A673 (cell line): ENCODE measurements around the gene LYPD3. TPM values are rescaled to one million over a fixed set of nuclear protein-coding genes. Genes with fewer than 3 reads are reported as not detected.
"Not testable (repeated sequence)": the region's sequence is repeated elsewhere in the genome, so short reads cannot be mapped to it uniquely, and the experiment has no call there.

Source experiments
- Bru-seq: library from RNA; stranded (reverse); fragments of 400-500 nt; gene quantifications from one replicate; lab custom pipeline; 2021; lab: Mats Ljungman, UMichigan
- BruChase-seq, 2 experiments: library from RNA; stranded (reverse); fragments of 400-500 nt; gene quantifications; one replicate each; lab custom pipeline; 2021; lab: Mats Ljungman, UMichigan
- BruUV-seq: library from RNA; stranded (reverse); fragments of 400-500 nt; replicated peaks from 2 replicates; lab custom pipeline; 2021; lab: Mats Ljungman, UMichigan
- CTCF ChIA-PET: fragments of 300-600 bp; sonication (Branson Sonifier 250); formaldehyde crosslinking; loops from one replicate; lab custom pipeline; 2022; ENCODE audit warnings: antibody characterized with exemption; lab: Charles Lee
- POLR2A ChIA-PET: fragments of 300-600 bp; sonication (Branson Sonifier 250); formaldehyde crosslinking; loops from one replicate; lab custom pipeline; 2022; ENCODE audit warnings: antibody characterized with exemption; ENCODE audit not compliant: low non-redundant PET; lab: Charles Lee
- DNase-seq: peaks from one replicate; pipeline ENCODE4 v3.0.0-alpha.2; 2015; ENCODE audit warnings: low spot score
- H3K27ac ChIP-seq: fragments of 200-600 bp; sonication (generic); 2 replicates; pipeline ENCODE4 v1.5.1; 2016; ENCODE audit warnings: mixed run types, low read depth, mild to moderate bottlenecking, mixed read lengths, antibody characterized with exemption, low read length; ENCODE audit not compliant: poor library complexity, severe bottlenecking
- H3K27me3 ChIP-seq: fragments of 200-600 bp; sonication (generic); replicated peaks from 2 replicates; pipeline ENCODE4 v1.6.1; 2017; ENCODE audit warnings: mixed run types, low read depth, mild to moderate bottlenecking, mixed read lengths, antibody characterized with exemption, low read length; ENCODE audit not compliant: insufficient read depth, poor library complexity
- H3K36me3 ChIP-seq: fragments of 200-600 bp; sonication (generic); 2 replicates; pipeline ENCODE4 v1.6.1; 2016; ENCODE audit warnings: mixed run types, mild to moderate bottlenecking, mixed read lengths, antibody characterized with exemption, low read length; ENCODE audit not compliant: insufficient read depth, poor library complexity, severe bottlenecking
- H3K4me1 ChIP-seq: fragments of 200-600 bp; sonication (generic); 2 replicates; pipeline ENCODE4 v1.6.1; 2017; ENCODE audit warnings: mixed run types, mild to moderate bottlenecking, mixed read lengths, antibody characterized with exemption, low read length; ENCODE audit not compliant: insufficient read depth, poor library complexity, severe bottlenecking
- H3K4me3 ChIP-seq: fragments of 200-600 bp; sonication (generic); 2 replicates; pipeline ENCODE4 v1.5.1; 2016; ENCODE audit warnings: low read depth, mixed run types, mild to moderate bottlenecking, mixed read lengths, low read length; ENCODE audit not compliant: poor library complexity, severe bottlenecking
- H3K9me3 ChIP-seq: fragments of 200-600 bp; sonication (generic); 2 replicates; pipeline ENCODE4 v1.6.1; 2016; ENCODE audit warnings: mixed run types, low read depth, mild to moderate bottlenecking, mixed read lengths, antibody characterized with exemption, low read length; ENCODE audit not compliant: poor library complexity, severe bottlenecking
- CTCF ChIP-seq: fragments of 300-800, 200-600 bp; sonication (generic); conservative IDR thresholded peaks from 2 replicates; pipeline ENCODE4 v1.5.1; 2017; ENCODE audit warnings: low read depth, mild to moderate bottlenecking, antibody characterized with exemption, low read length, moderate library complexity, mixed read lengths
- EZH2 ChIP-seq: fragments of 200-600 bp; sonication (generic); IDR thresholded peaks from 2 replicates; pipeline ENCODE4 v1.6.1; 2017; ENCODE audit warnings: borderline replicate concordance, low read depth, mild to moderate bottlenecking, mixed read lengths, antibody characterized with exemption, low read length; ENCODE audit not compliant: poor library complexity, severe bottlenecking
- intact Hi-C: fragments of 100-400 bp; cut with micrococcal nuclease; formaldehyde crosslinking; loops from one replicate; pipeline ENCODE4 v1.10.0; 2022; ENCODE audit not compliant: unreplicated experiment
- long read RNA-seq: library from polyadenylated mRNA; stranded (forward); transcript quantifications from one replicate; pipeline ENCODE4 v2.0.0, GENCODE V29; 2022
- total RNA-seq: library from RNA; stranded (reverse); gene quantifications from 2 replicates; pipeline ENCODE4 v1.2.3, GENCODE V29; 2021

The LYPD3 gene
- total RNA-seq (0.21 and 0.31 TPM in 2 replicates), Bru-seq, nascent RNA (percentile 17 among the genes with signal in this experiment), BruChase-seq, experiment 1, labeled RNA remaining after a 2-hour chase (percentile 20 among the genes with signal in this experiment), BruChase-seq, experiment 2, labeled RNA remaining after a 6-hour chase (not detected)
- long read RNA-seq, partial matches to known transcripts = 1 of 1 reads
- long read RNA-seq, other reads (novel, unspliced or antisense) = 0 of 1 reads

- no peaks in the 10 kb centered on the region for H3K27me3 ChIP-seq
- H3K4me1 ChIP-seq = no peaks in the 10 kb centered on the region
- ChIA-PET CTCF (interaction anchor here (0.6 kb wide), 1 partner anchor 54 kb away, joined by 3 read pairs; no protein-coding TSS in a partner anchor), POLR2A (no interaction called here)
- no peaks in the 10 kb centered on the region for H3K36me3 ChIP-seq
- no peaks in the 10 kb centered on the region for H3K9me3 ChIP-seq
- no peak for DNase-seq
- intact Hi-C loops = no loop called here
- no TSS peak for BruUV-seq
- TF ChIP-seq CTCF = no peak
- no peak within 1 kb of the TSS for H3K27ac ChIP-seq
- H3K4me3 ChIP-seq = peak within 1 kb of the TSS; percentile 67
Observed at GRCh38 chr19:43465468-43466120, at the start of gene LYPD3. TSS of gene LYPD3 (minus strand) at chr19:43465608. CDS start at chr19:43465571, 37 bp downstream.

- H3K27ac ChIP-seq, H3K27me3 ChIP-seq, H3K36me3 ChIP-seq, DNase-seq, BruUV-seq, CTCF ChIA-PET, POLR2A ChIA-PET, H3K9me3 ChIP-seq, H3K4me3 ChIP-seq, intact Hi-C loops, H3K4me1 ChIP-seq: not testable (repeated sequence)
Observed at GRCh38 chr19:43512399-43512798, 47.0 kb upstream of the LYPD3 start.

- TF ChIP-seq CTCF (no peak), EZH2 (no peak)
- CTCF ChIA-PET = interaction anchor here (0.6 to 2.0 kb wide), 2 partner anchors 8 to 9 kb away, joined by 4 to 9 read pairs; no protein-coding TSS in a partner anchor
- peaks cover 5% of the 10 kb centered on the region for H3K36me3 ChIP-seq
- BruUV-seq = no TSS peak
- no peaks in the 10 kb centered on the region for H3K27me3 ChIP-seq
- H3K4me3 ChIP-seq = no peak overlapping the region
- POLR2A ChIA-PET = no interaction called here
- H3K4me1 ChIP-seq = no peaks in the 10 kb centered on the region
- intact Hi-C loops = no loop called here
- H3K9me3 ChIP-seq = no peaks in the 10 kb centered on the region
- DNase-seq = no peak
- H3K27ac ChIP-seq = no peak overlapping the region
Observed at GRCh38 chr19:43511324-43511723, 45.9 kb upstream of the LYPD3 start.
